Ammon's horn (tissue), 1 donor: ENCODE data around the gene IGFL2.
"Not testable (repeated sequence)": the region's sequence is repeated elsewhere in the genome, so short reads cannot be mapped to it uniquely, and the experiment has no call there.

Experiments used
- DNase-seq: peaks from one replicate; pipeline ENCODE4 v3.0.0-alpha.2; 2016; ENCODE audit warnings: low spot score

The IGFL2 gene

DNA sequence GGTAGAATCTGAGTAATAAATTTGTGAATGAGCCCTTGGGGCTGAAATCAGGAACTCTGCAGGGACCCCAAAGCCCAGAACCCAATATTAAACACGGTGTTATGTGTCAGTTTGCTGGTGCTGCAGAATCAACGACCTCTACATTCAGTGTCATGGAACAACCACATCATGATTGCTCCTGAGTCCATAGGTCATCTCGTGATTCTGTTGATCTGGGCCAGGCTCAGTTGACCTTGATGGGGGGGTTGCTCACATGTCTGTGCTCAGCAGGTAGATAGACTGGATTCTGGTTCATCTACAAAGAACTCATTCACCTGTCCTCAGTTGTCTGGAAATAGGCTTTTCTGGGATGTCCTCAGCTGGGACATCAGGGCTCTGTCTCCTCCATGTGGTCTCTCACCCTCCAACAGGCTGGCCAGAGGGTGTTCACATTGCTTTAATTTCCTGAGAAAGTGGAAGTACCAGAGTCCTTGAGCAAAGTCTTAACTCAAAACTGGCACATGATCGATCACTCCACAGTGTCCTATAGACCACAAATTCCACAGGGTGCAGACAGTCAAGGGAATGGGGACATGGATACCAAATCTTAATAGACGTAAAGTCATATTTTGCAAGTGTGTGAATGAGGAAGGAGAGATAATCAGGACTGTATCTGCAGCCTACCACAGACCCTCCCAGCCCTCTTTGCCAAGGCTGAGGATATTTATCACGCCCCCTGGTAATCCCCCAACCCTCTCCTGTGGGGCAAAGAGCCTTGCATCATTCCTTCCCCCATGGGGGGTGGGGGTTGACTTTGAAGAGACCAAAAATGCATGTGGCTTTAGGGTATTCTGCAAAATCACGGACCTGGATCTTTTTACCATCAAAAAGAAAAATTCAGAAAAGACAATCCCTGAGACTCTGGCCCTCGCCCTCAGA is 42.2 kb downstream of the IGFL2 start:
- no peak for DNase-seq

DNA sequence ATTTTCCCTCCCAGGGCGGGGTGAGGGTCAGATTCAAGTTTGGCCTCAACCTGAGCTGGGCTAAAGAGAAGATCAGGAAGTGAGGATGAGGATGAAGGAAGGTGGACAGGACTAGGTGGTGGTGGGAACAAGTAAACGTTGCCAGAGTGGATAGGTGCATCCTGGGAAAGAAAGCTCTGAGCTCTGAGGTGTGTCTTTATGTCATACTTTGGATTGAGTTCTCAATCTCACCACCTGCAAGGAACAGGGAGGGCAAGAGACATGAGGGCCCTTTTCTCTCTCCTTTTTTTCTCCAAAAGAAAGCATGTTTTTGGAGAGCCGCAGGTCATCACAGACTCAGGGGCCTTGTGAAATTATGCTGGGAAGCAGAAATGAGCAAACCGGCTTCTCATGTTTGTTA is 43.3 kb downstream of the IGFL2 start:
- no peak for DNase-seq

DNA sequence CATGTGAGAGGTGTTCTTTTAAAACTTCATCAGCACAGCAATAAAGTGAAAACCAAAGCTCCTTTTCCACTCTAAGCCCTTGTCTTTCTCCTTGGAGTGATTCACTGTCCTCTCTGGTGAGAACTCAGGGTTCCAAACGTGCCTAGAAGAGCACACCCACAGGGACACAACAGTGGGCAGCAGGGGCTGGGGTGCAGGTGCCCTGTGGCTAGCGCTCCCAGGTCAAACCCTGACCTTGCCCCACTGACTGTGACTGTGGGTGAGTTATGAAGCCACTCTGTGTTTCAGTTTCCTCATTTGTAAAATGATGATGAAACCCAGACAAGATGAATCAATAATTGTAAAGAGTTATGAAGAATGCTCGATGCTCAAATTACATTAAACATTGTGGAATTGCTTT is 43.9 kb downstream of the IGFL2 start:
- DNase-seq, result no peak

GRCh38 chr19:46192626-46192991 is 44.6 kb downstream of the IGFL2 start:
- DNase-seq, result not testable (repeated sequence)

DNA sequence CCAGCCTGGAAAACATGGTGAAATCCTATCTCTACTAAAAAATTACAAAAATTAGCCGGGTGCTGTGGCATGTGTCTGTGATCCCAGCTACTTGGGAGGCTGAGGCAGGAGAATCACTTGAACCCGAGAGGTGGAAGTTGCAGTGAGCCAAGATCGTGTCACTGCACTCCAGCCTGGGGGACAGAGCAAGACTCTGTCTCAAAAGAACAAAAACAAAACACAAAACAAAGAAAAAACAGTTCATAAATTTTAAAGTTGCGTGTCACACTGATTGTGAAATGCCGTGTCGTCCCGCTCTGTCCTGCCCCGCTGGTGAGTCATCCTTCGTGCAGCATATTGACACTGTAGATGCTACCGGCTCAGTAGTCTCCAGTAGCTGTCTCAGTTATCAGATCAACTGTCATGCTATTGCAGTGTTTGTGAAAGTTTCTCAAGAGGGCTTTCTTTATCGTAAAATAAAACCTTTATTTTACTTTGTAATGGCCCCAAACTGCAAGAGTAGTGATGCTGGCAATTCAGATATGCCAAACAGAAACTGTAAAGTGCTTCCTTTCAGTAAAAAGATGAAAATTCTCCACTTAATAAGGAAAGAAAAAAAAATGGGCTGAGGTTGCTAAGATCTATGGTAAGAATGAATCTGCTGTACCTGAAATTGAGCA is 45.1 kb downstream of the IGFL2 start:
- peak; percentile 23 for DNase-seq

DNA sequence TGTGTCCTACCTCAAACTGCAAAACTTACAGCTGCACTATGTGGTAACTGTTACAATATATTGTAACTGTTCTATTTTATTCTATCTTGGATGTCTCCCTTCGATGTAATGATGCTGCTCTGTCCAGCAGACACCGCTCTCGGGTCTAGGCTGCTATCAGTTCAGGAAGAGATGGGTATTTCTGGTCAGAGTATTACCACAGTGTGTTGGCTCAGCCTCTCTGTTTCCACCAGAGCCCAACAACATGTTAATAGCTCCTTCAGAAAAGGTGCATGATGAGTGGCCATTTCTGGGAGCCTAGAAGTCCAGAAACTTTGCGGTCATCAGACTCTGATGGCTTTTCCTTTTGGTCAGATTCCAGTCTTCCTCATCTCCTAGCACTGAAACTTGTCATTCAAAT is 45.6 kb downstream of the IGFL2 start:
- DNase-seq, result no peak

DNA sequence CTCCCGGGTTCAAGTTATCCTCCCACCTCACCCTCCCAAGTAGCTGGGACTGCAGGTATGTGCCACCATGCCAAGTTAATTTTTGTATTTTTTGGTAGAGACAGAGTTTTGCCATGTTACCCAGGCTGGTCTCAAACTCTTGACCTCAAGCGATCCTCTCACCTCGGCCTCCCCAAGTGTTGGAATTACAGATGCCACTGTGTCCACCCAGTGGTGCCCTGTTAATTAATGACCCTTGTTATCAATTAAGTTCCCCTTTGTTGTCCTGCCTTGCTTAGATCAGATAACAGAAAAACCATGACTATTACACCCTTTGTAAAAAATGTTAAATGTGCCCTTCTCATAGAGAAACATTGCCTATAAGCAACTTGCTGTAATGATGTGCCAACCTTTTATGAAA is 47.1 kb downstream of the IGFL2 start:
- DNase-seq, result no peak

DNA sequence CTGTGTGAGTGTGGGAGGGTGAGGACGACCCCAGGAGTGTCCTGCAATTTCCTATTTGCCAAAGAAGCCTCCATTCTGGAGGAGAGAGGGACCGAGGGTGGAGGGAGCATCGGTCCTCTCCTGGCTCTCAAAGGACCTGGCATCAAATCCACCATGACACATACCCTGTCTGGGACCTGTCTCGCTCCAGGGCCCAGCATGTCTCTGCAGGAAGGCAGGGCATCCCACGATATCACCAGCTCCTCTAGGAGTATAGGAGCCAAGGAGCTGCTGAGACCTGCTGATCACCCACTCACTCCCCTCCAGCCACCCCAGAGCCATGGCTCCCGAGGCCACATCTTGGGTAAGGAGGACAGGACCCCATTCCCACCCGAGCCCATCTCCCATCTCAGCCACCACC is 47.9 kb downstream of the IGFL2 start:
- DNase-seq, result not testable (repeated sequence)

GRCh38 chr19:46196410-46197124 is 48.5 kb downstream of the IGFL2 start:
- no peak for DNase-seq

DNA sequence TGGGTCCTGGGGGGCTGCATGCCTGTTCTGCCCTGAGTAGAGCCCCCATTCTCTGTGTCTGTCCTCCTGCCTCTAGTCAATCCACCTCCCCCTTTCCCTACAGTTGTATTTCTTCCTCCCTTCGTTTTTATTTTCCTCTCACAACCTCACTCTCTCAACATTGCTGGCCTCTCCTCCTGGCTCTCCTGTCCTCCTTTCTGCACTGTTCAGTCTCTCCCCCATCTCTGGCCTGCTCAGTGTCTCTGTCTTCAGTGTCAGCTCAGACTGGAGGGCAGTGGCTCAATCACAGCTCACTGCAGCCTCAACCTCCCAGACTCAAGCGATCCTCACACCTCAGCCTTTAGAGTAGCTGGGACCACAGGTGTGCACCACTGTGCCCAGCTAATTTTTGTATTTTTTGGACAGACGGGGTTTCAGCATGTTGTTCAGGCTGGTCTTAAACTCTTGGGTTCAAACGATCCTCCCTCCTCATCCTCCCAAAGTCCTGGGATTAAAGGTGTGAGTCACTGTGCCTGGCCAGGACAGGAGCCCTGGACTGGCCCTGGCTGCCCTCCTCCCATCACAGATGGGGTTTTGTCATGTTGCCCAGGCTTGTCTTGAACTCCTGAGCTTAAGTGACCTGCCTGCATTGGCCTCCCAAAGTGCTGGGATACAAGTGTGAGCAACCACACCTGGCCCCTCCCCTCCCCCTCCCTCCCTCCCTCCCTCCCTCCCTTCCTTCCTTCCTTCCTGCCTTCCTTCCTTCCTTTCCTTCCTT is 49.5 kb downstream of the IGFL2 start:
- no peak for DNase-seq

DNA sequence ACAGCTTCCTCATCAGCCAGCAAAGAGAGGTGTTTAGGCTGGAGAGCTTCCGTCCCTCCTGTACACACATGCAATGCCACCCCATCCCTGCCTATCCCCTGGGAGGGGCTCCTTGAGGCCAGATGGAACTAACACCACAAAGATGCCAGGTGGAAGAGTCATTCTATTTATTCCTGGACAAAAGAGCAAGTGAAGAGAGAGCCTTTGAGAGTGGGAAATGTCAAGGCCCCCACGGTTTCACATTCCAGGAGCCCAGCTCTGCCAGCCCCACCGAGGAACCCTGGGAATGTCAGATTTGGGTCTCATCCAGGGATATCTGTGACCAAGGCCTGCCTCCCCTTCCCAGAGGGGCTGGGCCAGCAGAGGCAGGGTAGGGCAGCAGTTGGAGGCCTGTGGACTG is 50.7 kb downstream of the IGFL2 start:
- no peak for DNase-seq

- DNase-seq, result peak; percentile 15
Measured at GRCh38 chr19:46201454-46202310, 53.6 kb downstream of the IGFL2 start.

DNA sequence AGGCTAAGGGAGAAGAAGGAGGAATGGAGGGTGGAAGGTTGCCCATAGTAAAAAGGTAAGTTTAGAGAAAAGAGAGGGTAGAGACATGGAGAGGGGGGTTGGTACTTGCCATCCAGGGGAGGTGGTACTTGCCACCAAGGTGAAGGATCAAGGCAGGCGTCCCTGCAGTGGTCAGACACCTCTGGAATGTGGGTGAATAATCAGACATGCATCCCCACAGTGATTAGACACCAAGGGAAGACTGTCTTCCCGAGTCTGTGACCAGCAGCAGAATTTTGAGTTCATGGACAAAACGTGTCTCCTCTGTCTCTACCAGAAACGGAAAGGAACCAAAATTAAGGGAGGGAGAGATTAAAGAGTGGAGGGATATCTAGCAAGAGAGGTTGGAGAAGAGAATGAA is 54.4 kb downstream of the IGFL2 start:
- no peak for DNase-seq

DNA sequence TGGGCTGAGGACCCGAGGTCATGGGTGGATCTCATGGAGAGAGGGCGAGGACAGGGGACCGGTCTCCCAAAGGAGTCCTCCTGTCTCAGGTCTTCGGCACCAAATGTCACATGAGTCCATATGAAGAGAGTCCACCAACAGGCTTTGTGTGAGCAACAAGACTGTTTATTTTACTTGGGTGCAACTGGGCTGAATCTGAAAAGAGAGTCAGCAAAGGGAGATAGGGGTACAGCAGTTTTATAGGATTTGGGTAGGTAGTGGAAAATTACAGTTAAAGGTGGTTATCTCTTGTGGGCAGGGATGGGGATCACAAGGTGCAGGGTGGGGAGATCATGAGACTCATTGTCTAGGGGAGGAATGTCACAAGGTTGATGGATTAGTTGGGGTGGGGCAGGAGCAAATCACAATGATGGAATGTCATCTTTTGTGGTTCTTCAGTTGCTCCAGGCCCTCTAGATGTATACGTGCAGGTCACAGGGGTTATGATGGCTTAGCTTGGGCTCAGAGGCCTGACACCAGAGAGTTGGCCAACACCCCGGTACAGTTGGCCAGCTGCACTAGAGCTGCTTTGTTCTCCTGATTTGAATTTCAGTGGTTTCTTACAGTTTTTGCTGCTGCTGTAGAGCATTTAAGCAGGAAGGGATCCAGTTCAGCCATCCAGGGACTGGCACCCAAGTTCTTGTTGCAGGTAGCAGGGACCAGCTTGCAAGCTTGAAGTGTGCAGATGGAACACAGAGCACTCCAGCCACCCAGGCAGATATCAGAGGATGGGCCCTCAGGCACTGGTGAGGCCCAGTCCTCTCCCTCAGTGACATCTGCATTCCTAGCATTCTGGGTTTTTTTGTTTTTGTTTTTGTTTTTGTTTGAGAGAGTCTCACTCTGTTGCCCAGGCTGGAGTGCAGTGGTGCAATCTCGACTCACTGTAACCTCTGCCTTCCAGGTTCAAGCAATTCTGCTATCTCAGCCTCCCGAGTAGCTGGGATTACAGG is 55.1 kb downstream of the IGFL2 start:
- no peak for DNase-seq

DNA sequence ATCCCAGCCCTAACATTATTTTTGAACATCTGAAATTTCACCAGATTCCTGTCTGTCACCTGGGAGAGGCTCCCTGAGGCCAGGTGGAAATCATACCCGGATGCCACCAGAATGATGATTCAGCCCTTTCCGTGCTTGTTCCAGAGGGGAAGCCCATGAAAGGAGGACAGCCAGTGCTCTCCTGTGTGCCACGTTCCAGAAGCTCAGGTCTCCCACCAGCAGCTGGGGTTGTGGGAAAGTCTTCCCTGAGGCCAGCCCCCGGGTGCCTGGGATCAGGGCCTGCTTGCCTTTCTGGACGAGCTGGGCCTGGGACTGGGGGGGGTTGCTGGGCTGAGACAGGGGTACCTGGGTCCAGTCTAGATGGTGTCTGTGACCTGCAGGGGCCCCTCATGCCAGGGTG is 56.0 kb downstream of the IGFL2 start:
- DNase-seq, result no peak

GRCh38 chr19:46205183-46205984 is 57.3 kb downstream of the IGFL2 start:
- DNase-seq, result no peak

- no peak for DNase-seq
Measured at GRCh38 chr19:46206176-46206575, 58.1 kb downstream of the IGFL2 start.

DNA sequence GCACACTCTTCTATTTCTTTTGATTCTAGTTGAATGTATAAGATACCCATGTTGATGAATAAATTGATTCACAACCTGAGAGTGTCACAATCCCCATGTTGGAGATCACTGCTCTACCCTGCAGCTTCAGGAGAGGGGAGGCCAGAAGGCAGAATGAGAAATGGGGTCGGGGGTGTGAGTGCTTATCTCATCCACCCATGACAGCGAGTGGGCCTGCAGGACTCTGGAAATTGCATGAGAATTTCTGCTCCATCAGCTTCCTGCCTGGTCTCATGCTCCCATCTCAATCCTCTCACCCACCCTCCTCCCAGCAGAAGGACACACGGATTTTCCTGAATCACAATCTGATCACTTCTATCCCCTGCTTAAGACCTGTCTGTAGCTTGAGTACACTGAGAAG is 58.6 kb downstream of the IGFL2 start:
- no peak for DNase-seq

DNA sequence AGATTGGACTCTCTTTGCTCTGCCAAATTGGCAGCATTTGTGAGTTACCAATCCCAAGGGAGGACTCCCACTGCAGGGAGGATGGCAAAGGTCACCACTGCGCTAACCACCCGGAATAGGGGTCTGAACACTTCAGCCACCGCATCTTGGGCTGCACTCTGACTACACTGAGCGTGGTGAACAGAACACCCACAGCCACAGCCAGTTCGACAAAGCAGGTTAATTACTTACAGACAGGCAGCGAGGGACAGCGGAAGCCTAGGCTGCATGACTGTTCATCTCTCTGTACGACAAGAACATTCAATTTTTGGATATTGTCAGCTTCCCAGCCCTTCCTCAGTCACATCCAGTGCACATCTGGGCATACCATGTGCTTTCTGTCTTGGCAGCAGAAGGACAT is 59.8 kb downstream of the IGFL2 start:
- not testable (repeated sequence) for DNase-seq
